GM12878 (cell line): ENCODE results near the gene ZNF423. TPM values are rescaled to one million over a fixed set of nuclear protein-coding genes. Genes with fewer than 3 reads are reported as not detected.

Experiments used
- ATAC-seq: fragments of 200-7000 bp; cut with Tn5 transposase; 3 replicates; pipeline ENCODE4 v1.9.1; 2020; ENCODE audit warnings: mild to moderate bottlenecking, moderate library complexity
- BruUV-seq: library from RNA; stranded (reverse); fragments of 400-500 nt; replicated peaks from 2 replicates; lab custom pipeline; 2021; lab: Mats Ljungman, UMichigan
- CTCF ChIA-PET: fragments of 300-600 bp; sonication (Branson Sonifier 250); formaldehyde crosslinking; extraction: SDS; loops from one replicate; lab custom pipeline; 2021; ENCODE audit warnings: inconsistent platforms; lab: Yijun Ruan, JAX
- POLR2A ChIA-PET: fragments of 350-600 bp; formaldehyde crosslinking; extraction: SDS; loops from one replicate; lab custom pipeline; 2021; ENCODE audit warnings: inconsistent platforms; lab: Charles Lee
- RAD21 ChIA-PET: fragments of 300-600 bp; sonication (Branson Sonifier 250); formaldehyde crosslinking; loops from one replicate; lab custom pipeline; 2023; ENCODE audit warnings: antibody characterized with exemption; ENCODE audit not compliant: unreplicated experiment; lab: Charles Lee
- SMC1A ChIA-PET: fragments of 300-600 bp; sonication (Branson Sonifier 250); formaldehyde crosslinking; loops from one replicate; lab custom pipeline; 2023; ENCODE audit not compliant: unreplicated experiment, uncharacterized antibody; lab: Charles Lee
- DNase-seq: peaks from one replicate; pipeline ENCODE4 v3.0.0-alpha.2; 2011; ENCODE audit warnings: low read depth, low spot score
- FAIRE-seq: peaks from 3 replicates; lab custom pipeline; 2011; peaks lifted over from hg19 to GRCh38; lab: Jason Lieb, UNC
- H2AFZ ChIP-seq: 2 replicates; pipeline ENCODE4 v1.6.0; 2011; ENCODE audit warnings: low read depth, low read length, control low read depth; ENCODE audit not compliant: control insufficient read depth
- H3K27ac ChIP-seq: 2 replicates; pipeline ENCODE4 v1.5.1; 2011; ENCODE audit warnings: control low read depth; ENCODE audit not compliant: control insufficient read depth, insufficient read depth
- H3K27me3 ChIP-seq, 2 experiments: replicated peaks in 1 of 2; 2 replicates each; pipeline versions ENCODE4 v1.6.0 to v1.6.1; 2011; ENCODE audit warnings: low read length in 1 of 2; ENCODE audit not compliant: control insufficient read depth in 2 of 2, insufficient read depth in 2 of 2
- H3K36me3 ChIP-seq, 2 experiments: 2 replicates each; pipeline ENCODE4 v1.5.1; 2011; ENCODE audit warnings: low read length in 1 of 2; ENCODE audit not compliant: control insufficient read depth in 2 of 2, insufficient read depth in 2 of 2
- H3K4me1 ChIP-seq: 2 replicates; pipeline ENCODE4 v1.6.1; 2011; ENCODE audit warnings: mild to moderate bottlenecking, low read length, moderate library complexity, mixed read lengths; ENCODE audit not compliant: control insufficient read depth, insufficient read depth
- H3K4me2 ChIP-seq: 2 replicates; pipeline ENCODE4 v1.6.0; 2011; ENCODE audit warnings: control low read depth; ENCODE audit not compliant: control insufficient read depth, insufficient read depth
- H3K4me3 ChIP-seq: fragments of 200-600 bp; sonication (generic); 2 replicates; pipeline ENCODE4 v1.5.1; 2016
- H3K79me2 ChIP-seq: 2 replicates; pipeline ENCODE4 v1.6.0; 2011; ENCODE audit warnings: low read length; ENCODE audit not compliant: control insufficient read depth, insufficient read depth
- H3K9ac ChIP-seq: 2 replicates; pipeline ENCODE4 v1.8.0; 2011; ENCODE audit warnings: low read length, control low read depth, mixed read lengths; ENCODE audit not compliant: control insufficient read depth, insufficient read depth
- H3K9me3 ChIP-seq: replicated peaks from 3 replicates; pipeline ENCODE4 v1.5.1; 2011; ENCODE audit warnings: mild to moderate bottlenecking, low read length; ENCODE audit not compliant: control insufficient read depth, insufficient read depth
- H4K20me1 ChIP-seq: 2 replicates; pipeline ENCODE4 v1.6.0; 2011; ENCODE audit not compliant: control insufficient read depth, insufficient read depth
- CHD1 ChIP-seq: IDR thresholded peaks from 2 replicates; pipeline ENCODE4 v1.6.1; 2012; ENCODE audit warnings: low read depth, low read length, improper control_type of control experiment
- FOXM1 ChIP-seq: IDR thresholded peaks from 2 replicates; pipeline ENCODE4 v1.6.1; 2012; ENCODE audit warnings: low read depth, mild to moderate bottlenecking, inconsistent platforms, low read length, moderate library complexity
- JUND ChIP-seq: IDR thresholded peaks from 2 replicates; pipeline ENCODE4 v1.6.1; 2012; ENCODE audit warnings: low read depth, mild to moderate bottlenecking, low read length, improper control_type of control experiment, moderate library complexity
- KAT2A ChIP-seq: conservative IDR thresholded peaks from 2 replicates; pipeline ENCODE4 v1.6.1; 2011; ENCODE audit warnings: low read depth, low read length; ENCODE audit not compliant: control insufficient read depth
- NBN ChIP-seq: fragments of 450-650 bp; IDR thresholded peaks from 2 replicates; pipeline ENCODE4 v1.6.1; 2016
- PAX5 ChIP-seq: IDR thresholded peaks from 2 replicates; pipeline ENCODE4 v1.6.1; 2011; ENCODE audit warnings: low read depth, low read length, borderline replicate concordance
- PAX8 ChIP-seq: fragments of 450-650 bp; IDR thresholded peaks from 2 replicates; pipeline ENCODE4 v1.6.1; 2017; ENCODE audit warnings: mild to moderate bottlenecking, moderate library complexity
- WGBS: methylation state at CpG from one replicate; pipeline ENCODE4 v1.1.6; 2016; ENCODE audit warnings: low lambda C conversion rate; ENCODE audit not compliant: insufficient replicate concordance, insufficient coverage; ENCODE audit errors: missing lambda C conversion rate; 5-methylcytosine and 5-hydroxymethylcytosine counted together
- in situ Hi-C: fragments of 300-500 bp; cut with MboI; formaldehyde crosslinking; loops from 9 replicates; pipeline ENCODE4 v1.14.3; 2018; ENCODE audit warnings: mixed read lengths
- intact Hi-C: fragments of 100-400 bp; cut with micrococcal nuclease; formaldehyde crosslinking; loops from one replicate; pipeline ENCODE4 v1.14.2; 2022; ENCODE audit not compliant: unreplicated experiment
- polyA plus RNA-seq, 11 experiments: library from polyadenylated mRNA; depleted of rRNA in 4 of 11; unstranded in 6 of 11; stranded (reverse) in 5 of 11; fragments of >200 nt; fragmentation: Nextera tagmentation in 4 of 11; fragmentation: Illumina TruSeq in 1 of 11; extraction: Ambion mirVana in 4 of 11; extraction: Trizol in 1 of 11; gene quantifications; 1 replicate in 1 of 11; 2 replicates in 10 of 11; pipeline versions ENCODE4 v1.2.1 to v1.2.3, GENCODE V29; 2011 to 2016; ENCODE audit warnings: inconsistent platforms in 2 of 11, missing spikeins in 2 of 11, low read depth in 1 of 11
- total RNA-seq, 4 experiments: library from RNA; depleted of rRNA in 3 of 4; stranded (reverse); fragments of >200 nt in 3 of 4; fragmentation: Illumina TruSeq in 1 of 4; extraction: Trizol in 1 of 4; gene quantifications; 2 replicates each; pipeline versions ENCODE4 v1.2.1 to v1.2.3, GENCODE V29; 2013 to 2021
- TF ChIP-seq, protein P1 (sequence below): fragments of 450-650 bp; IDR thresholded peaks from 2 replicates; pipeline ENCODE4 v1.6.1; 2018; ENCODE audit warnings: mild to moderate bottlenecking, low read depth, moderate library complexity; ENCODE audit not compliant: partially characterized antibody

Gene ZNF423
- total and polyA plus RNA-seq, 10 of the 15 experiments (the other 5 are each of a cell fraction or from before 2014, with no cell fraction given) = 0.03 to 0.64 (median 0.10) TPM

- TF ChIP-seq, protein P1, sequence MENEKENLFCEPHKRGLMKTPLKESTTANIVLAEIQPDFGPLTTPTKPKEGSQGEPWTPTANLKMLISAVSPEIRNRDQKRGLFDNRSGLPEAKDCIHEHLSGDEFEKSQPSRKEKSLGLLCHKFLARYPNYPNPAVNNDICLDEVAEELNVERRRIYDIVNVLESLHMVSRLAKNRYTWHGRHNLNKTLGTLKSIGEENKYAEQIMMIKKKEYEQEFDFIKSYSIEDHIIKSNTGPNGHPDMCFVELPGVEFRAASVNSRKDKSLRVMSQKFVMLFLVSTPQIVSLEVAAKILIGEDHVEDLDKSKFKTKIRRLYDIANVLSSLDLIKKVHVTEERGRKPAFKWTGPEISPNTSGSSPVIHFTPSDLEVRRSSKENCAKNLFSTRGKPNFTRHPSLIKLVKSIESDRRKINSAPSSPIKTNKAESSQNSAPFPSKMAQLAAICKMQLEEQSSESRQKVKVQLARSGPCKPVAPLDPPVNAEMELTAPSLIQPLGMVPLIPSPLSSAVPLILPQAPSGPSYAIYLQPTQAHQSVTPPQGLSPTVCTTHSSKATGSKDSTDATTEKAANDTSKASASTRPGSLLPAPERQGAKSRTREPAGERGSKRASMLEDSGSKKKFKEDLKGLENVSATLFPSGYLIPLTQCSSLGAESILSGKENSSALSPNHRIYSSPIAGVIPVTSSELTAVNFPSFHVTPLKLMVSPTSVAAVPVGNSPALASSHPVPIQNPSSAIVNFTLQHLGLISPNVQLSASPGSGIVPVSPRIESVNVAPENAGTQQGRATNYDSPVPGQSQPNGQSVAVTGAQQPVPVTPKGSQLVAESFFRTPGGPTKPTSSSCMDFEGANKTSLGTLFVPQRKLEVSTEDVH = no peak
- TF ChIP-seq NBN = no peak
- no peak for TF ChIP-seq CHD1
- no peak for TF ChIP-seq JUND
- TF ChIP-seq PAX8 = no peak
- TF ChIP-seq FOXM1 = no peak
- TF ChIP-seq PAX5 = no peak
- TF ChIP-seq KAT2A = no peak
- RAD21 ChIA-PET = no interaction called here
- DNase-seq (no peak), ATAC-seq (no peak), FAIRE-seq (no peak)
- in situ Hi-C loops = no loop called here
- Histone ChIP-seq H3K4me1 (no peaks in the 10 kb centered on the region), H3K9ac (no peak overlapping the region), H3K27ac (no peak overlapping the region), H3K4me2 (no peak overlapping the region), H4K20me1 (no peaks in the 10 kb centered on the region), H3K9me3 (no peaks in the 10 kb centered on the region), H3K27me3 (no peaks in the 10 kb centered on the region), H3K36me3 (no peaks in the 10 kb centered on the region), H3K4me3 (no peak overlapping the region), H2AFZ (no peak overlapping the region), H3K79me2 (no peaks in the 10 kb centered on the region)
- CTCF ChIA-PET = no interaction called here
- SMC1A ChIA-PET = no interaction called here
- 44% methylated on average over 12 of the region's 12 CpGs for WGBS
- no TSS peak for BruUV-seq
- POLR2A ChIA-PET = no interaction called here
- intact Hi-C loops = no loop called here
These were observed 139.5 kb downstream of the ZNF423 start for GRCh38 chr16:49716339-49716934.
